ENCODE measurements around the gene SPATA3. TPM values are rescaled to one million over a fixed set of nuclear protein-coding genes. Genes with fewer than 3 reads are reported as not detected.

SPATA3 gene
- total and polyA plus RNA-seq, 2 of the 13 experiments (the other 11 are each of a cell fraction or from before 2014, with no cell fraction given), result not detected

- no peak for TF ChIP-seq NFRKB (IDR thresholded peaks at IDR 0.05)
- TF ChIP-seq DBP (CRISPR knock-in tag; IDR thresholded peaks at IDR 0.05; ENCODE audit: not compliant biosample characterization), result no peak
- TF ChIP-seq HOXA9 (CRISPR knock-in tag; IDR thresholded peaks at IDR 0.05; ENCODE audit: borderline replicate concordance), result no peak
- no peak for TF ChIP-seq MAFF (IDR thresholded peaks at IDR 0.05; ENCODE audit: low read depth, low read length)
- TF ChIP-seq ZNF530 (CRISPR knock-in tag; IDR thresholded peaks at IDR 0.05; ENCODE audit: low read depth), result no peak
- TF ChIP-seq ZNF260 (CRISPR knock-in tag; IDR thresholded peaks at IDR 0.05; ENCODE audit: borderline replicate concordance, low read depth), result no peak
- no peak for TF ChIP-seq KLF13 (CRISPR knock-in tag; IDR thresholded peaks at IDR 0.05)
- TF ChIP-seq PAX8 (CRISPR knock-in tag; IDR thresholded peaks at IDR 0.05; ENCODE audit: borderline replicate concordance), result no peak
- TF ChIP-seq ZNF136 (CRISPR knock-in tag; IDR thresholded peaks at IDR 0.05; ENCODE audit: low read depth), result no peak
- no peak for TF ChIP-seq CERS6 (CRISPR knock-in tag; IDR thresholded peaks at IDR 0.05)
- TF ChIP-seq MLX (CRISPR knock-in tag; IDR thresholded peaks at IDR 0.05), result no peak
- no peak for TF ChIP-seq ZNF775 (CRISPR knock-in tag; IDR thresholded peaks at IDR 0.05; ENCODE audit: borderline replicate concordance)
- no peak for TF ChIP-seq ZBTB7A (CRISPR knock-in tag; IDR thresholded peaks at IDR 0.05)
- no peak for TF ChIP-seq KDM5B (CRISPR knock-in tag; IDR thresholded peaks at IDR 0.05; ENCODE audit: borderline replicate concordance)
- no peak for TF ChIP-seq ZNF354B (CRISPR knock-in tag; IDR thresholded peaks at IDR 0.05)
- TF ChIP-seq ZSCAN20 (CRISPR knock-in tag; IDR thresholded peaks at IDR 0.05; ENCODE audit: borderline replicate concordance), result no peak
- TF ChIP-seq ZNF749 (CRISPR knock-in tag; IDR thresholded peaks at IDR 0.05; ENCODE audit: borderline replicate concordance), result no peak
- no peak for TF ChIP-seq ZNF256 (CRISPR knock-in tag; conservative IDR thresholded peaks at IDR 0.05)
- no peak for TF ChIP-seq HINFP (CRISPR knock-in tag; IDR thresholded peaks at IDR 0.05; ENCODE audit: low read depth)
- TF ChIP-seq PLSCR1 (CRISPR knock-in tag; IDR thresholded peaks at IDR 0.05; ENCODE audit: borderline replicate concordance), result no peak
- TF ChIP-seq ARID5B (CRISPR knock-in tag; IDR thresholded peaks at IDR 0.05), result peak; percentile 64
- TF ChIP-seq ZNF20 (CRISPR knock-in tag; IDR thresholded peaks at IDR 0.05), result no peak
Observed at GRCh38 chr2:231039821-231040364, 44.0 kb downstream of the SPATA3 start (continued).
